Mucosa of rectum (tissue), 2 donors: ENCODE data around the gene HILPDA.
A peak's percentile ranks its signal among the peaks of the same experiment; 100 is the strongest.
"Not testable (repeated sequence)": the region's sequence is repeated elsewhere in the genome, so short reads cannot be mapped to it uniquely, and the experiment has no call there.

Source experiments
- H3K27ac ChIP-seq, 2 donors: one replicate each; pipeline ENCODE4 v1.7.0; 2013; ENCODE audit warnings: inconsistent platforms in 2 of 2, low read depth in 2 of 2, low read length in 2 of 2
- H3K27me3 ChIP-seq, 2 donors: one replicate each; pipeline ENCODE4 v1.7.0; 2013; ENCODE audit warnings: low read length in 2 of 2; ENCODE audit not compliant: control insufficient read depth in 2 of 2, insufficient read depth in 2 of 2
- H3K36me3 ChIP-seq, 2 donors: one replicate each; pipeline ENCODE4 v1.7.0; 2013; ENCODE audit warnings: low read length in 2 of 2; ENCODE audit not compliant: control insufficient read depth in 2 of 2, insufficient read depth in 2 of 2
- H3K4me1 ChIP-seq, 2 donors: one replicate each; pipeline ENCODE4 v1.7.0; 2013; ENCODE audit warnings: low read length in 2 of 2, mild to moderate bottlenecking in 1 of 2; ENCODE audit not compliant: control insufficient read depth in 2 of 2, insufficient read depth in 2 of 2
- H3K4me3 ChIP-seq, 2 donors: one replicate each; pipeline ENCODE4 v1.7.0; 2013; ENCODE audit warnings: low read length in 2 of 2
- H3K9ac ChIP-seq, 2 donors: one replicate each; pipeline ENCODE4 v1.7.0; 2013; ENCODE audit warnings: low read length in 2 of 2, low read depth in 1 of 2, mild to moderate bottlenecking in 1 of 2
- H3K9me3 ChIP-seq, 2 donors: one replicate each; pipeline ENCODE4 v1.7.0; 2013; ENCODE audit warnings: low read length in 2 of 2; ENCODE audit not compliant: control insufficient read depth in 2 of 2
- donor health status: healthy.
- donor health status: Normal muscosa, but diverticular disease.

HILPDA gene

DNA sequence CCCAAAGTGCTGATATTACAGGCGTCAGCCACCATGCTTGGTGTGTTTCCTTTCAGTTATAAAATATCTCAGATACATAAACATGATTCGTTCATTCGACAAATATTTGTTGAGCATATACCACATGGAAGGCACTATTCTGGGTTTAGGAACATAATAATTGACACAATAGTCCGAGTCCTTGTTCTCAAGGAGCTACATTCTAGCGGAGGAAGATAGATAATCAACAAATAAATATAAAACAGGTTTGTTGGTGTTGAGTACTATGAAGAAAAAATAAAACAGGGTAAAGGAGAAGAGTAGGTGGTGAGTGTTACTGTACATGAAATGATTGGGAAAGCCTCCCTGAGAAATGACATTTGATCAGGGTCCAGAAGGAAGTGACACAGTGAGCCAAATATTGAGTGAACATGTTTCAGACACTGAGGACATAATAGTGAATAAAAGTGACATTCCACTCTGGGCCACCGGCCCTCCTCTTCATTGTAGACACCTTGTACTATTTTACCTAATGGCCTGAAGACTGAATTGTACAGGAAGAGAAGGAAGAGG, 6.9 kb upstream of the HILPDA start:
- Histone ChIP-seq H3K9ac (no peak overlapping the region), H3K36me3 (no peaks in the 10 kb centered on the region)

DNA sequence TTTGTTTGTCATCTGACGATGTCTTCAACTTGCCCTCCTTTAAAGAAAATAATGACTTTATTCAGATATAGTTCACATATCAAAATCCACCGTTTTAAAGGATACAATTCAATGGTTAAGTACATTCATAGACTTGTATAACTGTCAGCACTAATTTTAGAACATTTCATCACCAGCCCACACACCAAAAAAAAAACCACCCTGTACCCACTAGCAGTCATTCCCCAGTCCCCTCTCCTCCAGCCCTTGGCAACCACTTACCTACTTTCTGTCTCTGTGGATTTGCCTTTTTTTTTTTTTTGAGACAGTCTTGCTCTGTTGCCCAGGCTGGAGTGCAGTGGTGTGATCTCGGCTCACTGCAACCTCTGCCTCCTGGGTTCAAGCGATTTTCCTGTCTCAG, 5.3 kb upstream of the HILPDA start:
- H3K9ac ChIP-seq = no peak overlapping the region
- H3K9me3 ChIP-seq = no peaks in the 10 kb centered on the region
- H3K36me3 ChIP-seq = no peaks in the 10 kb centered on the region
- no peak overlapping the region for H3K4me3 ChIP-seq
- peaks cover 5 to 14% of the 10 kb centered on the region in 2 donors for H3K4me1 ChIP-seq
- no peak overlapping the region for H3K27ac ChIP-seq
- no peaks in the 10 kb centered on the region for H3K27me3 ChIP-seq

More for the DNA sequence above, 6.9 kb upstream of the HILPDA start:
- Histone ChIP-seq H3K27me3 (no peaks in the 10 kb centered on the region), H3K4me1 (peaks cover 7 to 11% of the 10 kb centered on the region in 2 donors), H3K27ac (no peak overlapping the region), H3K9me3 (no peaks in the 10 kb centered on the region), H3K4me3 (no peak overlapping the region)

DNA sequence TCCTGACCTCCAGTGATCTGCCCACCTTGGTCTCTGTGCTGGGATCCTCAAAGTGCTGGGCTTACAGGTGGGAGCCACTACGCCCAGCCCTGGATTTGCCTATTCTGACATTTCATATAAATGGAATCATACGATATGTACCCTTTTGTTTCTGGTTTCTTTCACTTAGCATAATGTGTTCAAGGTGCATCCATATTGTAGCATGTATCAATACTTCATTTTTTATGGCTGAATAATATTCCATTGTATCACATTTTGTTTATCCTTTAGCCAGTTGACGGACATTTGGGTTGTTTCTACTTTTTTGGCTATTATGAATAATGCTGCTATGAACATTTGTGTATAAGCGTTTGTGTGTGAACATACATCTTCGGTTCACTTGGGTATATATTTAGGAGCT, 4.8 kb upstream of the HILPDA start:
- H3K4me1 ChIP-seq = peaks cover 5 to 14% of the 10 kb centered on the region in 2 donors

DNA sequence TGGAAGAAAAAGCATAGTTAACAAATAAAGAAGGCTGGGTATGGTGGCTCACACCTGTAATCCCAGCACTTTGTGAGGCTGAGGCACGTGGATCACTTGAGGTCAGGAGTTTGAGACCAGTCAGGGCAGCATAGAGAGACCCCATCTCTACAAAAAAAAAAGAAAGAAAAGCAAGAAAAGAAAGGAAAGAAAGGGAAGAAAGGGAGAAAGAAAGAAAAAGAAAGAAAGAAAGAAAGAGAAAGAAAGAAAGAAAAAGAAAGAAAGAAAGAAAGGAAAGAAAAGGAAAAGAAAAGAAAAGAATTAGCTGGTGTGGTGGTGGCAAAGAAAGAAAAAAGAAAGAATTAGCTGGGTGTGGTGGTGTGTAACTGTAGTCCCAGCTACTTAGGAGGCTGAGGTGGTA, 3.1 kb upstream of the HILPDA start:
- H3K27ac ChIP-seq = no peak overlapping the region
- H3K36me3 ChIP-seq = peaks cover 1 to 2% of the 10 kb centered on the region in 2 donors
- no peaks in the 10 kb centered on the region for H3K27me3 ChIP-seq
- H3K4me1 ChIP-seq = peaks cover 7 to 25% of the 10 kb centered on the region in 2 donors
- no peak overlapping the region for H3K4me3 ChIP-seq
- no peaks in the 10 kb centered on the region for H3K9me3 ChIP-seq
- no peak overlapping the region for H3K9ac ChIP-seq

More for the DNA sequence above, 4.8 kb upstream of the HILPDA start:
- Histone ChIP-seq H3K36me3 (no peaks in the 10 kb centered on the region), H3K4me3 (no peak overlapping the region), H3K9ac (no peak overlapping the region), H3K27ac (no peak overlapping the region), H3K27me3 (no peaks in the 10 kb centered on the region), H3K9me3 (no peaks in the 10 kb centered on the region)

DNA sequence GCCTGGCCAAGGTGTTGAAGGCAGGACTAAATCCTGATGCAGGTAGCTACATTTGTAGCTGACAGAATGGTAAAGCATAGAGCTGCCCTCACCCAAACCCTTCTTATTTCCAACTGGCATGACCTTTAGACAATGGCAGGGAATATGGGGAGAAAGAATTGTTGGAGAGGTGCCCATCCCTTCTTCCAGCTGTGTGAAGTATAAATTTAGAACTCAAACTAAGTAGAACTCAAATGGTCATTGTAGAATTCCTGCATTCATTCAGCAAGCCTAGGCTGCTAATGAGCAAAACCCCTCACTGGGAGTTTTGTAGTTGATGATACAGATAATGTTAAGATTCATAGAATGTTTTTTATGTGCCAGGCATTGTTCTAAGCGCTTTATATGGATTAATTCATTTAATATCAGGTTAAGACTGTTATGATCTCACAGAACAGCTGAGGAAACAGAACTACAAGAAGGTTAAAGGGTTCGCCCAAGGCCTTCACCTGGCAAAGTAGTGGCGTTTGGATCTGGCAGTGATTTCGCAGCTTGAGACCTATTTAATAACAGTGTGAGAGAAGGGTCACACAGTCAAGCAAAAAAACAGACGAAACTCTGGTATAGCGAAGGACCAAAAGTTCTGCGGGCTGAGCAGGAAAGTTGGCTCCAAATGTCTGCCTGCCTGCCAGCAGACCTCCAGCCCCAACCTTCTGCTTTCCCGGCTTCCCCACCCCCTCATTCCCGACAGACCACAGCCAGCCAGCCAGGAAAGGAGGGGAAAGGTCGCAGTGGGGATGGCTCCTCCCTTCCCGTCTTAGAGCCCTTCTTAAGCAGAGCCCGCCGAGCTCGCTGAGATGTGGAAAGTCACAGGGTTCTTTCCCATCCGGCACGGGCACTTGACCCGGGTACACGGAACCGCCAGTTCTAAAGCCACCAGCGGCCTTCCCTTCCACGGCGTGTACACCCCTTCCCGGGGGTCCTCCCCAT, 1.6 kb upstream of the HILPDA start:
- H3K9me3 ChIP-seq = no peaks in the 10 kb centered on the region
- H3K4me3 ChIP-seq = peak overlapping the region in 1 of 2 donors; percentile 2
- H3K9ac ChIP-seq = no peak overlapping the region
- H3K27ac ChIP-seq = peak overlapping the region; percentile 79 to 83
- H3K27me3 ChIP-seq = no peaks in the 10 kb centered on the region
- H3K36me3 ChIP-seq = peaks cover 1 to 6% of the 10 kb centered on the region in 2 donors
- H3K4me1 ChIP-seq = peaks cover 18 to 32% of the 10 kb centered on the region in 2 donors

DNA sequence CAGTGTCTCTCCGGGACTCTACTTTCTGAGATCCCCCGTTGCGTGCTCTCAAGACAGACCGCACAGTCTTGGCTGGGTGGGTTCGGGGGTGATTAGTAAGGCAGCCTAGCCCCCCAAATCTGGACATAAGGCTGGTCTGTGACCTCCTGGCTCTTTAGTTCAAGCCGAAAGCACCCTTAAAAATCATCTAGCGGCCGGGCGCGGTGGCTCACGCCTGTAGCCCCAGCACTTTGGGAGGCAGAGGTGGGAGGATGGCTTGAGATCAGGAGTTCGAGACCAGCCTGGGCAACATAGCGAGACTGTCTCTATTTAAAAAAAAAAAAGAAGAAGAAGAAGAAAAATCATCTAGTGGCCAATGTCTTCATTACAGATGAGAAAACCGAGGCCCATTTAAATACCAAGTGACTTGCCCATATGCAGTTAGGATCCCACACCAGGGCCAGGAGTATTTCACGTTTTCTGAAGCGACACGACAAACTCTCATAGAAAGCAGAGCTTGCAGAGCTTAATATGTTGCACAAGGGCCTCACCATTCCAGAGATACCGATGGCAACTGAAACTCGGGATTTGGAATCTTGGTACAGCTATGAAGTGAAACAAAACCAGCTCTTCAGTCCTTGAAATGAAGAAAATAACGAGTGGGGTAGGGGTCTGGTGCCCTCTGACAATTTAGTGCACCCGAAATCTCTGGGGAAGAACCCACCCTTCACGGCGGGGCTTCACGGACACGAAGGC, 703 bp upstream of the HILPDA start:
- Histone ChIP-seq H3K4me1 (peaks cover 19 to 39% of the 10 kb centered on the region in 2 donors), H3K9ac (peak overlapping the region; percentile 80 to 86), H3K9me3 (no peaks in the 10 kb centered on the region), H3K4me3 (peak overlapping the region; percentile 80 to 84), H3K27me3 (no peaks in the 10 kb centered on the region), H3K27ac (peak overlapping the region; percentile 79 to 83), H3K36me3 (peaks cover 1 to 6% of the 10 kb centered on the region in 2 donors)

DNA sequence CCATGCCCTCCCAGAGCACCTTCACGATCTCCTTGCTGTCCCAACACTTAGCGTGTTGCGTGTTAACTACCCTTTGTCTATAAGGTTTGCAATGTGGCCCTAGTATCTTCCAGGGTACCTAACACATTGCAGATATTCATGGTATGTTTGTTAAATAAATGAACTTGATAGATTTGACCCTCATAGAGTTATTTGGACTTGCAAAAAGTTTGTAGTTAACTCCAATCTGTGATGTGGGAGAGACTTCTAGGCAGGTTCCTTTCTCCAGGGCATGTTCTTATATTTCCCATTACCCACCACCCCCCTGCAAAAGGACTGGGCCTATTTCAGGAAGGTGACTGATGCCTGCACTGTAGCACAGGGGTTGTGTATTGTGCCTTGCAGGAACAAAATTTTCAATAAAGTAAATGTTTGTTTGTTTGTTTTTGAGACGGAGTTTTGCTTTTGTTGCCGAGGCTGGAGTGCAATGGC, 612 bp downstream of the HILPDA start:
- H3K4me3 ChIP-seq = peak overlapping the region; percentile 80 to 84
- H3K27ac ChIP-seq = peak overlapping the region; percentile 79 to 83
- H3K9ac ChIP-seq = peak overlapping the region; percentile 80 to 88
- H3K27me3 ChIP-seq = no peaks in the 10 kb centered on the region
- H3K9me3 ChIP-seq = no peaks in the 10 kb centered on the region
- H3K4me1 ChIP-seq = peaks cover 19 to 39% of the 10 kb centered on the region in 2 donors
- peaks cover 1 to 6% of the 10 kb centered on the region in 2 donors for H3K36me3 ChIP-seq

DNA sequence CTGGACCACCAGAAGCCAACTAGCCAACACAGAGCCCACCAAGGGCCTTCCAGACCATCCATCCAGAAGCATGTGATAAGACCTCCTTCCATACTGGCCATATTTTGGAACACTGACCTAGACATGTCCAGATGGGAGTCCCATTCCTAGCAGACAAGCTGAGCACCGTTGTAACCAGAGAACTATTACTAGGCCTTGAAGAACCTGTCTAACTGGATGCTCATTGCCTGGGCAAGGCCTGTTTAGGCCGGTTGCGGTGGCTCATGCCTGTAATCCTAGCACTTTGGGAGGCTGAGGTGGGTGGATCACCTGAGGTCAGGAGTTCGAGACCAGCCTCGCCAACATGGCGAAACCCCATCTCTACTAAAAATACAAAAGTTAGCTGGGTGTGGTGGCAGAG, 1.7 kb downstream of the HILPDA start:
- H3K4me1 ChIP-seq = peaks cover 19 to 39% of the 10 kb centered on the region in 2 donors

DNA sequence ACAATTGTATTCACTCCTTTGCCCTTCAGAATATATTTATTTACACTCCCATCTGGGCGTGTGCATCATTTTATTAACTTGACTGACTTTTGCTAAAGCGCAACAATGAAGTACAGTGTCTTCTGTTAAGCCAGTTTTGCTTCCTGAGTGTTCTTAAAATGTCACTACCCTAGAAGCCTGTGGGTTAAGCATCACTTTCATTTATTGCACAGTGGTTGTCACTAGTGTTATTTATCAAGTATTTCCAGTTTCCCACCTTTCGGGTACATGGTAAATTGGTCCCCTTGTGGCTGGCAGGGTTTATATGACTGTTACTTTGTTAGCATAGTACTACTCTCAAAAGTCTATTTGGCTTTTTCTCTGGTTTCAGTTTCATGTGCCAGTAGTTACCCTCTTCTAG, 3.3 kb downstream of the HILPDA start:
- H3K27me3 ChIP-seq = no peaks in the 10 kb centered on the region
- no peak overlapping the region for H3K27ac ChIP-seq
- H3K36me3 ChIP-seq = peaks cover 1 to 6% of the 10 kb centered on the region in 2 donors
- no peak overlapping the region for H3K4me3 ChIP-seq
- peaks cover 19 to 36% of the 10 kb centered on the region in 2 donors for H3K4me1 ChIP-seq
- no peaks in the 10 kb centered on the region for H3K9me3 ChIP-seq
- no peak overlapping the region for H3K9ac ChIP-seq

More for the DNA sequence above, 1.7 kb downstream of the HILPDA start:
- H3K27ac ChIP-seq, H3K36me3 ChIP-seq, H3K9me3 ChIP-seq, H3K4me3 ChIP-seq, H3K27me3 ChIP-seq: not testable (repeated sequence)
- peak overlapping the region in 1 of 2 donors; percentile 14 for H3K9ac ChIP-seq
